ENCODE measurements around the gene NAALADL1.

Gene NAALADL1

GRCh38 chr11:65083134-65083833, 24.9 kb upstream of the NAALADL1 start:
- no peak for DNase-seq

DNA sequence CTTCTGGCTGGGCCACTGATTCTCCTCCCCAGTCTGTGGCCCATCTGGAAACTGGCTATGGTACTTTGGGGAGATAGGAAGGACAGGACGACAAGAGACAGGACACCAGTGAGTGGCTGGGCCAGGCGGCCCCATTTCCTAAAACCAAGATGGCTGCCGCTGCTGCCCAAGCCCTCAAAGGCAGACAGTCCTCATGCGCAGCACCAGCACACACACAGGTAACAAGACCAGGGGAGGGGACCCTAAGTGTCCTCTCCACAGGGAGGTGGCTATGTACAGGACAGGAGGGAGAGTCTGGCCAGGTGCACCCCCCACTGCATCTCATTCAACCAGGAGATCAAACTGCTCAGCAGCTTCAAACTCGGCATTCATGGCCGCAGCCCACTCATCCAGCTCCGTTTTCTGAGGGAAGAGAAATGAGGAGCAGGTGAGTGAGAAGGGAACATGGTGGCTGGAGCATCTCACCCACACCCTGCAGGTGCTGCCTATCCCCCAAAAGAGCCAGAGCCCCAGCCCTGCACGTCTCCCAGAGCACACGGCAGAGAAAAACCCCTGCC, 20.5 kb upstream of the NAALADL1 start:
- DNase-seq: no peak

GRCh38 chr11:65078151-65078550, 19.8 kb upstream of the NAALADL1 start:
- peak; percentile 29 for DNase-seq

DNA sequence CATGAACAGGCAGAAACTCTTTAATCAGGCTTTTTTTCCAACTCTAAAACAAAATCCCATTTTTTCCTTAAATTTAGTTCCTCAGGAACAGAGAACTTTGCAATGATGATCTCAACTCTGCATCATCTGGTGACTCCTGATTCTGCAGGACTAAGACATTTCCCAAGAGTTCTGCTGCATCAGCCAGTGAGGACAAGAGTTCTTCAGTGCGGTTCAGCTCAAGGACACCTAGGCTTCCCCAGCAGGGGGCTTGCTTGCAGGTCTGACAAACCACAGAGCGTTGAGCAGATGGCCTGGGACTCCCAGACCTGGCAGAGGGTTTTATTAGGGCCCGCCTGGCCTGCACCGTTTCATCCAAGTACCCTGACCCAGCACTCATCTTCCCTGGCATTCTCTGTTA, 19.1 kb upstream of the NAALADL1 start:
- no peak for DNase-seq

DNA sequence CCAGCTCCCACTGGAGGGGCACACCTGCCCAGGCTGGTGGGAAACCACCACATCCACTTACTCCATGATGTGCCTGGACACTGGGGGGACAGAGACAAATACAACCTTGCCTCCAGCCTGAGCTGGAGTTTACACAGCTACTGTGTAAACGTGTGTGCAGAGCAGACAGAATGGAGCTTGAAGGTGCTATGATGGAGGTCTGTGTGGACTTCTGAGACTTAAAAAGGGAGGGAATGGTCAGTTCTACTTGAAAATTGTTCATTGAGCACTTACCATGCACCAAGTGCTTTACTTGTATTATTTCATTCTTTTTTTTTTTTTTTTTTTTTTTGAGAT, 14.2 kb upstream of the NAALADL1 start:
- DNase-seq: no peak

GRCh38 chr11:65071907-65072630, 13.7 kb upstream of the NAALADL1 start:
- DNase-seq: no peak

DNA sequence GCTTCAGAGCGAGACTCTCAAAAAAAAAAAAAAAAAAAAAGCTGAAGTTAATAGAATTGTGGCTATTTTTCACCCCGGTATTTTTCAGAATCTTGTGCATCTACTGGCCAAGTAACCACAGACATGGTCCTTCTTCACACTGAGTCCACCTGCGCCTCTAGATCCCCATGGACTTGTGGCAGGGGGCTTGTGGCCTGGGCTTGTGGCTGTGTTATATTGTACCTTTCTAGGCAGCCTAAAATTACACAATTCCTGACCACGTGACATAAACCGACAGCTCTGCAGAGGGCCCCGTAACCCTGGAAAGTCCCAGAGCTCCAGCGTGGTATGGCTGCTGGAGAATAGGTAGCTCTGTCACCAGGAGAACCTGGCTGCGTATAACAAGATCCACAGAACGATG, 10.9 kb upstream of the NAALADL1 start:
- no peak for DNase-seq

- DNase-seq: no peak
Observed at GRCh38 chr11:65067446-65067845, 9.1 kb upstream of the NAALADL1 start.

GRCh38 chr11:65066805-65067291, 8.5 kb upstream of the NAALADL1 start:
- no peak for DNase-seq

GRCh38 chr11:65066315-65066714, 8.0 kb upstream of the NAALADL1 start:
- no peak for DNase-seq

DNA sequence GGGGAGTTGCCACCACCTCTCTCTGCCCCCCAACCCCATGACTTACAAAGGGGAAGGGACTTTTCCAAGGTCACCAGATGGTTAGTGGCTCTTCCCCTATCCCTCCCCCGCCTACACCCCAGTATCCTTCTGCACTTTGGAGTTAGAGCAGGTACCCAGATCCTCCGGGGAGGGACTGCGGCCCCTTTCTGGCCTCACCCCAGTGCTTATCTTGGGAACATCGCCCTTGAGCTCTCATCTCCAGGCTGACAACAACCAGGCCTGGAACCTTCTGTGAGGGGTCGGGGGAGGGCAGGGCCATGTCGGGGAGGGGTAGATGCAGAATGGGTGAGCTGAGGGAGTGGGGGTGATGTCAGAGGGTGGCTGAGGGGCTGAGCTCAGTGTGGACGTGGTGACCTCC, 7.5 kb upstream of the NAALADL1 start:
- DNase-seq: no peak

- no peak for DNase-seq
Observed at GRCh38 chr11:65064847-65065240, 6.5 kb upstream of the NAALADL1 start.

DNA sequence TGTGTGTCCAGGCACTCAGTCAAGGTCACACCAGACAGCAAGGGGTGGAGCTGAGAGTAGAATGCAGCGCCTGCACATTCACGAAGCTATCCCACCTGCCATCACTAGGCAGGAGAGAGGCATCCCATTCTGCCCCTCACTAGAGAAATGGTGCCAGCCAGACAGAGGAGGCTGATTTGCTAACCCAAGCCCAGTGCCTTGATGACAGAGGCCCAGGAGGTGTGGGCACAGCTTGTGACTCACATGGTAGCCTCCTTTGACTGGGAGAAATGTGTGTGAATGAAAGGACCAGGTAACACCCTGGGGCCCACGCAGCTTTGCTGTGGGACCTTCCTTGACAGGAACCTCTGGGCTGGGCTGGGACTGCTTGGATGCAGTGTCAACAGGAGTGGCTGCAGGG, 5.2 kb upstream of the NAALADL1 start:
- DNase-seq: no peak

GRCh38 chr11:65060913-65061408, 2.6 kb upstream of the NAALADL1 start:
- peak; percentile 17 for DNase-seq

DNA sequence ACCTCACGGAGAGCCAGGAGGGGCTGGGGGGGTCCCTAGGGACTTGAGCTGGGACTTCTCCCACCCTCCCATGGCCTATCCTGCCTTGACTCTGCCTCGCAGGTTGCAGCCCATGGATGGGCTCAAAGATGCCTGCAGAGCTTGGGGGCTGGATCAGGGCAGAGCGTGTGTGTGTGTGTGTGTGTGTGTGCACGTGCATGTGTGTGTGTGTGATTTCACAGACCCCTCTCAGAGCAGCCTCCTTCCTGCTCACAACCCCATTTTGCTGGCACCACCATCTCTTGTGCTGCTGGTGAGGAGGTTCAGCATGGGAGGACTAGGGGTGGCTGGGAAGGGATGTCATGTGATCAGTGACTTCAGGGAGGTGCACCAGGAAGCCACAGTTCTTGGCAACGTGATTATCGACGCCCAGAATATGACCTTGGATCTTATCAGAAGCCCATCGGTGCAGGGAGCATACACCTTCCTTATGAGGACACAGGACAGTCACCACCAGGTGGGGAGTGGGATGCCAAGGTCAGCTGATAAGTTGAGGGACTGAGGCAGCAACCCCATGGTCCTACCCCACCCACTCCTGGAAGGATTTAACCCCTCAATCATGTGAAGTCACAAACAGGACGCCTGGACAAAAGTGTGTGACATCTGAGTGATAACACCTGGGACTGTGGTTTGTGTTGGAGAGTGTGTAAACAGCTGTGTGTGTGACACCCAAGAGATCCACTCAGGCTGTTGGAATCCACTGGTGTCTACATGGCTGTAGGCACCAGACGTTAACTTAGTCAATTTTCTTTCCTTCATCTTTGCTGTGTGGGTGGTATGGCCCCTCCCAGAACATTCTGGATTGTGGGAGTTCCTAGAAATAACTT, 1.8 kb upstream of the NAALADL1 start:
- DNase-seq: no peak

DNA sequence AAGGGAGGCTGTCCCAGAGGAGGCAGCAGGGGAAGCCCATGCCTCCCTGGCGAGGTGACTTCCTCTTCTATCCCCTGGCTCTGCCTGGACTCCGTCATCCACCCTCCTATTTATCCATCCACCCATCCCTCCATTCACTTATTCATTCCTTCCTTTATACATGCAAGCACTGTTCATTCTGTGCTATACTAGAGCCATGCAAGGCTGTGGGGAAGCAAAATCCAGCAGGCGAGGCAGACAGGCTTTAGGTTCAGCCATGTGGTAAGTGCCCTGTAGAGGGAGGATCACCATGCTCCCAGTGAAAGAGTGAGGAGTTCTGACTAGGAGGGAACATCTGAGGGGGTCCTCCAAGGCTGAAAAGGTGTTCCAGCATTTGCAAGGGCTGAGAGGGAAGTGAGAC, 1.2 kb upstream of the NAALADL1 start:
- DNase-seq: no peak

- DNase-seq: no peak
Observed at GRCh38 chr11:65058012-65058411, 341 bp downstream of the NAALADL1 start.

DNA sequence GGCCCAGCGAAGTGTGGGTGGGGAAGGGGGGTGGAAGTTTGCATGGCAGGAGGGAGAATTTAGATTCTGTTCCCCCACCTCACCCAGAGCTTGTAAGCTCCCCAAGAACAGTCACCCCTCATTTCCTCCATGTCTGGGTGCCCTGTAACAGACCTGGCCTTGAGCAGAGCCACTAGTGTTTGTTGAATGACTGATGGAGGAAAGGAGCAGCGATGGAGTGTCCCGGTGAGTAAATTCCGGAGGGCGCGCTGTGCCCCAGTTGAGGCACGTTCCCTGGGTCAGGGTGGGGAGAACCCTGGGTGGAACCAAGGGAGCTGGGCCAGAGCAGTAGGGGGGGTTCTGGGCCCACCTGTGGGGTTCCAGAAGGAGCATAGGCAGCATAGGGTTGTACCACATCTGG, 827 bp downstream of the NAALADL1 start:
- no peak for DNase-seq

DNA sequence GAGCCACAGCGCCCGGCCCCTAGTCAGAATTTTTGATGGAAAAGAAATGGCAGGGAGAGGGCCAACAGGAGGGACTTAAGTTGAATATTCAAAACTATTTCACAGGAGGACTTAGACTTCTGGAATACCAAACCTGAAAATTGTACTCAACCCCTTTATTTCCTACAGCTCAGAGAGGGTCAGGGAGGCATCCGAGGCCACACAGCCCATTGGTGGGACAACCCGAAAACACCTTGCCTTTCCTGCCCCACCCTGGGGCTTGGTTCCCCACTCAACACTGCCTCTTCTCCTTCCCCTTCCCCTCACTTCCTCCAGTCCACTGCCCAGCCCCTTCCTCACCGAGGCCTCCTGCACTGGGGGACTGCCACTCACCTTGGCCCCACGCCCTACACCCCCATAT, 1.4 kb downstream of the NAALADL1 start:
- DNase-seq: no peak

GRCh38 chr11:65055538-65055937, 2.8 kb downstream of the NAALADL1 start:
- no peak for DNase-seq

DNA sequence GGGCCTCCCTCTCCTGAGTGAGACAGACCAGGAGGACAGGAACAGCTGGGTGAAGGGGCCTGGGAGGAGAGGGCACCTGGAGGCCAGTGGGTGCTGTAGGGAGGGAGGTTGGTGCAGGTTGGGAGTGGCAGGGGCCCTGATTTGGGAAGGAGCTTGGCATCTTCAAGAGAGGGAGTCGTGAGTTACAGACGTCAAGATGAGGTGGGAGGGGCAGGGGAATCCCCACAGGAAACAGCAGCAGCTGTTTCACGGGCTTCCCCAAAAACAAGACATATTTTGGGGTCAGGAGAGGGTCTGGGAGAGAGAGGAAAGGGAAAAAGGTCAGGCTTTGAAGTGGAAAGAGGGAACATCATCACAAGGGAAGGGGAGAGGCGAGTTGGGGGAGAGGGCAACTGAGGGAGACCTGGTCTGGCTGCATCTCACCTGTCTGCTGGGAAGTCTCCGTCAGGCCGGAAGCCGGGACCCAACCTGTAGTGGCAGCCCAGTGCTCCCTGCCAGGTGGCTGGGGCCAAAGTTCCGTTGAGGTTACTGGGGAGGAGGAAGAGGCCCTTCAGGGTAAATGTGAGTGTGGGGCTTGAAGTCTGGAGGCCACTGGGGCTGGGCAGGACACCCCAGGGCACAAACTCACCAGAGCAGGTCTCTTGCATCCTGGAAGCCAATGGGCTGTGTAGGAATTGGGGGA, 4.4 kb downstream of the NAALADL1 start:
- no peak for DNase-seq

DNA sequence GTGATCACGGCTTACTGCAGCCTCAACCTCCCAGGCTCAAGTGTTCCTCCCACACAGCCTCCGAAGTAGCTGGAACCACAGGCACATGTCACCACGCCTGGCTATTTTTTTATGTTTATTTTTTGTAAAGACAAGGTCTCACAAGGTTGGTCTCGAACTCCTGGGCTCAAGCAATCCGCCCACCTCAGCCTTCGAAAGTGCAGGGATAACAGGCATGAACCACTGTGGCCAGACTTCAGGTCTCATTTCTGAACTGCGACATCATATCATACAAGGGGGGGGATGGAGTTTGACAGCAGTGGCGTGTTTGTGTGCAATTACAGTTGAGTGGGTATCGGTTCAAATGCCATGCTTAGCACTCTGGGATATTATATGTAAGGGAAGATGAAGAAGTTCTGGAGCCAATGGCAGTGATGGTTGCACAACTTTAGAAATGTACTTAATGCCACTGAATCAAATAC, 6.9 kb downstream of the NAALADL1 start:
- DNase-seq: no peak

Data from EL (cell line).